Calu3 (cell line): ENCODE measurements around the gene GNB1L. TPM values are rescaled to one million over a fixed set of nuclear protein-coding genes. Genes with fewer than 3 reads are reported as not detected.

ENCODE experiments used
- BruUV-seq: library from RNA; stranded (reverse); fragments of 400-500 nt; replicated peaks from 2 replicates; lab custom pipeline; 2021; lab: Mats Ljungman, UMichigan
- CTCF ChIA-PET: fragments of 300-600 bp; sonication (Branson Sonifier 250); formaldehyde crosslinking; loops from one replicate; lab custom pipeline; 2022; ENCODE audit warnings: antibody characterized with exemption; lab: Charles Lee
- DNase-seq: peaks from one replicate; pipeline ENCODE4 v3.0.0; 2022
- H3K27ac Mint-ChIP-seq: one replicate; pipeline ENCODE4 v1.8.0; 2022; ENCODE audit warnings: mixed read lengths; ENCODE audit not compliant: unreplicated experiment
- H3K27me3 Mint-ChIP-seq: one replicate; pipeline ENCODE4 v1.8.0; 2022; ENCODE audit warnings: mixed read lengths; ENCODE audit not compliant: unreplicated experiment
- H3K36me3 Mint-ChIP-seq: one replicate; pipeline ENCODE4 v1.8.0; 2022; ENCODE audit warnings: mild to moderate bottlenecking, moderate library complexity, mixed read lengths; ENCODE audit not compliant: insufficient read depth, unreplicated experiment
- H3K4me1 Mint-ChIP-seq: one replicate; pipeline ENCODE4 v1.8.0; 2022; ENCODE audit warnings: mild to moderate bottlenecking, low read depth, mixed read lengths; ENCODE audit not compliant: unreplicated experiment
- H3K4me3 Mint-ChIP-seq: one replicate; pipeline ENCODE4 v1.8.0; 2022; ENCODE audit warnings: mild to moderate bottlenecking, low read depth, moderate library complexity, mixed read lengths; ENCODE audit not compliant: unreplicated experiment
- H3K9me3 Mint-ChIP-seq: one replicate; pipeline ENCODE4 v1.8.0; 2022; ENCODE audit warnings: low read depth, mixed read lengths; ENCODE audit not compliant: unreplicated experiment
- intact Hi-C: fragments of 100-400 bp; cut with micrococcal nuclease; formaldehyde crosslinking; loops from one replicate; pipeline ENCODE4 v1.10.0; 2022; ENCODE audit not compliant: unreplicated experiment
- total RNA-seq: library from RNA; stranded (reverse); gene quantifications from 2 replicates; pipeline ENCODE4 v1.2.3, GENCODE V29; 2022
- TF ChIP-seq, protein P1 (sequence below): fragments of 200-600 bp; IDR thresholded peaks from one replicate; pipeline ENCODE4 v1.8.0; 2022; ENCODE audit warnings: antibody characterized with exemption; ENCODE audit not compliant: unreplicated experiment

GNB1L gene
- total RNA-seq, 1 experiment from 2014 or later: 13.0 TPM

DNA sequence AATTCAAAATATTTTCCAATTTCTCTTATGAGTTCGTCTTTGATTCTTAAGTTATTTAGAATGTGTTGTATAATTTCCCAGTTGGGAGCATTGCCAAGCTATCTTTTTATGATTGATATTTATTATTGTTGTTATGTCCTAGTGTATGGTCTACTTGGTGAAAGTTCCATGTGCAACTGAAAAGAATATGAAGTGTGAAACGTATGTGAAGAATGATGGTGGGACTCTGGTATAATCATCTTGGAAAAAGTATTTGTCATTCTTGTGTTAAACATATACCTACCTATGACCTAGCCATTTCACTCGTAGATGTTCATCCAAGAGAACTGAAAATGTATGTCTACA, 12.0 kb upstream of the GNB1L start:
- Mint-ChIP-seq H3K9me3 (no peaks in the 10 kb centered on the region), H3K4me1 (no peaks in the 10 kb centered on the region), H3K4me3 (no peak overlapping the region), H3K36me3 (no peaks in the 10 kb centered on the region), H3K27ac (no peak overlapping the region), H3K27me3 (no peaks in the 10 kb centered on the region)
- TF ChIP-seq, protein P1, sequence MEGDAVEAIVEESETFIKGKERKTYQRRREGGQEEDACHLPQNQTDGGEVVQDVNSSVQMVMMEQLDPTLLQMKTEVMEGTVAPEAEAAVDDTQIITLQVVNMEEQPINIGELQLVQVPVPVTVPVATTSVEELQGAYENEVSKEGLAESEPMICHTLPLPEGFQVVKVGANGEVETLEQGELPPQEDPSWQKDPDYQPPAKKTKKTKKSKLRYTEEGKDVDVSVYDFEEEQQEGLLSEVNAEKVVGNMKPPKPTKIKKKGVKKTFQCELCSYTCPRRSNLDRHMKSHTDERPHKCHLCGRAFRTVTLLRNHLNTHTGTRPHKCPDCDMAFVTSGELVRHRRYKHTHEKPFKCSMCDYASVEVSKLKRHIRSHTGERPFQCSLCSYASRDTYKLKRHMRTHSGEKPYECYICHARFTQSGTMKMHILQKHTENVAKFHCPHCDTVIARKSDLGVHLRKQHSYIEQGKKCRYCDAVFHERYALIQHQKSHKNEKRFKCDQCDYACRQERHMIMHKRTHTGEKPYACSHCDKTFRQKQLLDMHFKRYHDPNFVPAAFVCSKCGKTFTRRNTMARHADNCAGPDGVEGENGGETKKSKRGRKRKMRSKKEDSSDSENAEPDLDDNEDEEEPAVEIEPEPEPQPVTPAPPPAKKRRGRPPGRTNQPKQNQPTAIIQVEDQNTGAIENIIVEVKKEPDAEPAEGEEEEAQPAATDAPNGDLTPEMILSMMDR: no peak
- DNase-seq: no peak
- BruUV-seq: no TSS peak
- CTCF ChIA-PET: no interaction called here
- intact Hi-C loops: no loop called here

GRCh38 chr22:19865141-19865829, 10.6 kb upstream of the GNB1L start:
- BruUV-seq: no TSS peak
- H3K36me3 Mint-ChIP-seq: no peaks in the 10 kb centered on the region
- CTCF ChIA-PET: no interaction called here
- H3K27me3 Mint-ChIP-seq: no peaks in the 10 kb centered on the region
- H3K4me3 Mint-ChIP-seq: no peak overlapping the region
- no peaks in the 10 kb centered on the region for H3K9me3 Mint-ChIP-seq
- TF ChIP-seq, protein P1: no peak
- no peaks in the 10 kb centered on the region for H3K4me1 Mint-ChIP-seq
- no peak overlapping the region for H3K27ac Mint-ChIP-seq
- DNase-seq: no peak
- intact Hi-C loops: no loop called here

DNA sequence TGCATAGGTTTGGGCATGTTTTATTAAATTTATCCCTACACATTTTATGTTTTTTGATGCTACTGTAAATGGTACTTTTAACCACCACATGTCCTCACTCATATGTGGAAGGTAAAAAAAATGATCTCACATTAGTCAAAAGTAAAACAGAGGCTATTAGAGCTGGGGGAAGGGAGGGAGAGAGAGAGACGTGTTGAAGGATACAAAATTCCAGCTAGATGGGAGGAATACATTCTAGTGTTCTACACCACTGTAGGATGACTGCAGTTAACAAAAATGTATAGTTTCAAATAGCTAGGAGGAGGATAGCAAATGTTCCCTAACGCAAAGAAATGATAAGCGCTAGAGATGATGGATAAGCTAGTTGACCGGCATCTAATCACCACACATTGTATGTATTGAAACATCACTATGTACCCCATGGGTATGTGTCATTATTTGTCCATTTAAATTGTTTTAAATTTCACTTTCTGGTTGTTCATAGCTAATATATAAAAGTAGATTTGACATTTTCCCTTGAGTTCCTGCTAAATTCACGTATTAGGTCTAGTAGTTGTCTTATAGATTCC, 9.9 kb upstream of the GNB1L start:
- Mint-ChIP-seq H3K4me1 (no peaks in the 10 kb centered on the region), H3K4me3 (no peak overlapping the region), H3K27me3 (no peaks in the 10 kb centered on the region), H3K9me3 (no peaks in the 10 kb centered on the region), H3K27ac (no peak overlapping the region), H3K36me3 (no peaks in the 10 kb centered on the region)
- no peak for DNase-seq
- TF ChIP-seq, protein P1: no peak
- BruUV-seq: no TSS peak
- CTCF ChIA-PET: no interaction called here
- intact Hi-C loops: no loop called here

DNA sequence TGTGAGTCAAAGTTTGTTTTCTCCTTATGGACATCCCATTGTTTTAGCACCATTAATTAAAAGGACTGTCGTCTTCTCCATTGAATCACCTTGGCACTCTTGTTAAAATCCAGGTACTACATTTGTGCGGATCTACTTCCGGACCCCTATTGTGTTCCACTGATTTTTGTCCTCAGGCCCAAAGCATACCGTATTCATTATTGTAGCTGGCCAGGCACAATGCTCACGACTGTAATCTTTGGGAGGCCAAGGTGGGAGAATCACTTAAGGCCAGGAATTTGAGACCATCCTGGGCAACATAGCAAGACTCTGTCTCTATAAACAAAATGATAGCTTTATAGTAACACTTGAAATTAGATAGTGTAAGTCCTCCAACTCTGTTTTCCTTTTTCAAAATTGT, 8.9 kb upstream of the GNB1L start:
- Mint-ChIP-seq H3K4me3 (no peak overlapping the region), H3K27ac (no peak overlapping the region), H3K27me3 (no peaks in the 10 kb centered on the region), H3K9me3 (no peaks in the 10 kb centered on the region), H3K36me3 (no peaks in the 10 kb centered on the region), H3K4me1 (no peaks in the 10 kb centered on the region)
- CTCF ChIA-PET: no interaction called here
- BruUV-seq: no TSS peak
- TF ChIP-seq, protein P1: no peak
- intact Hi-C loops: no loop called here
- no peak for DNase-seq
